Measurements from ENCODE around the gene HEY2.

Gene HEY2

DNA sequence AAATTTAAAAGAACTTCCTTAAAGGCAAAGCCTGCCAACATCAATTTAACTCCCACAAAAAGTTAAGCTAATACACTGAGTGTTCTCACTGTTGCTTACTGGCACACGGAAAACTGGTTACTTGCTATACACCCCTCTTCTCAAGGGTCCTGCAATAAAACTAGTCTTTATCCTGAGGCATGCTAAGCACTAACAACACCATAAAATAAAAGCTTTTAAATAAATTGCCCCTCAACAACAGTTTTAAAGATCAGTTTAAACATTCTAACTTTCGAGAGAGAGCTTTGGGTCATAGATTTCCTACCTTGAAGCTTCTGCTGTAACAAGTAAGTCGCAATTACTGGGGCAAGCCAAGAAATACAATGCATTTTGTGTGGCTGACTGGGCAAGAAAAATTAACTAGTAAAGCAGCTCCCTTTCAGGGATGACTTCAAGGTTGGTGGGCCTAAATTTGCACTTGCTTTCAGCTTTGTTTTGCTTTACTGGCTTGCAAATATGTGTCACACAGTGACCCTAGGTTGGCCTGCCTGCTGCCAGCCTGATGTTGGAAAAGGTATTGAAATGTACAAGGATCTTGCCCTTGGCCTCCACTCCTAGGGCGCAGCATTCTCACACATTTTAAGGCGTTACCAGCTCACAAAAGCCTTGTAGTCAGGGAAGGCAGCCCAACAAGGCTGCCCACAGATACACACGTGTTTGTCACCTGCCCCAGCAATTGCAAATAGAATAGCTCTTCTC lies 4.0 kb upstream of the HEY2 start:
- no peak for DNase-seq

DNA sequence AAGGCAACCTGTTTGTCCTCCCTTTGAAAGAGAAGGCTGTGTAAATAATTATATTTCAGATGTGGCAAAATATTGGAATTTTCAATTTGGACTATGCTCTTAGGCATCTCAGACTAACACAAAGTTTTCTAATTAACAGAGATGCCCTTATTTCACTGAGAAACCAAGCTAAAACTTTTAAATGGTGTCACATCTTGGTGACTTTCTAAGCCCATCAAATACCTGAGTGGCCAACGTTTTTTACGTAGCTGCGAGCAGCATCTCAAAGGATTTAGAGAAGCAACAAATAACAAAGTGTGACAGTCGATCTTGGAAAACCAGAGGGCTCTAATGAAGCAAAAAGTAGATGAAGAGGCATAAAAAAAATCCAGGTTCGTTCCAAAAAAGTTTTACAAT lies 3.4 kb upstream of the HEY2 start:
- DNase-seq: no peak

DNA sequence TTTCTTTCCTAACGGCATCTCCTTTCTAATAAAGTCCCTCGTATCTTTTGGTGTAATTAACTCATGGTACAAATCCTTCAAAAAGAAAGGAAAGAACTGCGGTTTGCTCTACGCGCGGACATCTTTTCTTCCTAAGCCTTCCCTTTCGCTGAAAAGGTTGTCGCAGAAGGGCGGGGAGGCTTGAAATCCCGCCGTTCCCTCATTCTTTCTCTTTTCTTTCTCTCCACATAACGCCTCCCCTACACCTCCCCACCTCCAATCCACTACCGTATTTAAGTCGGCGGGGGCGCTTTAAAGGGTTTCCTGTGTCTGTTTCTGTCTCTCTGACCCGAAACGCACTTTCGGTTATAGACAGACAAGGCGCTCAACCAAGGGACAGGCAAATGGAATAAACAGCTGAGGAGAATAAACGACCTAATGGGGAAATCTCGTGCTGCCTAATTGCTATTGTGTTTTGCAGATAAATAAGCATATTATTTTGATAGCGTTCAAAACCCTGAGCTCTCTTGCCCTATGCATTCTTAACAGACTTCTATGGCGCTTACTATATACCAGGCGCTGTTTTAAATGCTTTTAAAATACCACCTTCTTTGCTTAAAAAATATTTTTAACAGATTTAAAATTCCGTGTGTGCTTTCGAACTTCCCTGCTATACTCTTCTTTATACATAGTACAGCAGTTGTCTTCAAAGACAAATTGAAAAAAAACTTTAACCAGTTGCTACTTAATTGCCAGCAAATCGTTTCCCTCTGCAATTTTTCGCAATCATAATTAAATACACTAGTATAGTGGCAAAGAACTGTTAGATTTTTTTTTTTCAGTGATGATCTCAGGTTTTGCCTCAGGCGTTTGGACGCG lies 2.5 kb upstream of the HEY2 start:
- peak; percentile 49 for DNase-seq

DNA sequence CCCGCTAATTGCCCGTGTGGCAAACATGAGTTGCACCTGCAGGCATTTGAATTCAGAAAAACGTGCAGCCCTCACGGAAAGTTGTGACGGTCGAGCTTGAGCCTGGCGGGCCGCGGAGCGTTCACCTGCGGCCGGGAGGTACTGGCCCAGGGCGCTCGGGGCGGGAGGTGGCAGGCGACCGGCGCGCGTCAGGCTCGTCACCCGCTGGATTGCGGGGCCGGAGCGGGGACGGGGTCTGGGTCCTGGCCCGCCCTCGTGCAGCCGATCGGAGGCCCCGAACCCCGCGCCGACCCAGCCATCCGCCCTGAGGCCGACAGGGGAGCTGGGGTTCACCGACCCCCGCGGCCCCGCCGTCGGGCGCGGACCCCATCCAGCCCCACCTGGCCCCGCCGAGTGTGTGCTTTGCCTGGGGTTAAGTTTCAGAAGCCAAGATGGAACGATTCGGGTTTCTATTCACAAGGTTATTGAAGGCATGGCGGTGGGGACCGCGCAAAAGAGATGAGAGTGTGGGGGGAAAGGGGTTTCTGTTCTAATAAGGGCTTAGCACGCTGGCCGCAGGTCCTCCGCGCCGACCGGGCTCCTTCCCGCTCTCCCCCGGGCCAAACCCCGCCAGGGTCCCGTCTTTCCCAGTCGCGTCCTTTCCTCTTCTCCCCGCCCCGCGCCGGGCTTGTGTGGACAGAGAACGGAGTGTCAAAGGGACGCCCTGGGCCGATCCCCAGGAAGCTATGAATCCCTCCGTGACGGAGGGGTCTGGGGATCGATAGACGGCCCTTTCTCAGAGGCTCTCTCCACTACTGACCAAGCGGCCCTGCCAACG lies 1.6 kb upstream of the HEY2 start:
- DNase-seq: peak; percentile 35

DNA sequence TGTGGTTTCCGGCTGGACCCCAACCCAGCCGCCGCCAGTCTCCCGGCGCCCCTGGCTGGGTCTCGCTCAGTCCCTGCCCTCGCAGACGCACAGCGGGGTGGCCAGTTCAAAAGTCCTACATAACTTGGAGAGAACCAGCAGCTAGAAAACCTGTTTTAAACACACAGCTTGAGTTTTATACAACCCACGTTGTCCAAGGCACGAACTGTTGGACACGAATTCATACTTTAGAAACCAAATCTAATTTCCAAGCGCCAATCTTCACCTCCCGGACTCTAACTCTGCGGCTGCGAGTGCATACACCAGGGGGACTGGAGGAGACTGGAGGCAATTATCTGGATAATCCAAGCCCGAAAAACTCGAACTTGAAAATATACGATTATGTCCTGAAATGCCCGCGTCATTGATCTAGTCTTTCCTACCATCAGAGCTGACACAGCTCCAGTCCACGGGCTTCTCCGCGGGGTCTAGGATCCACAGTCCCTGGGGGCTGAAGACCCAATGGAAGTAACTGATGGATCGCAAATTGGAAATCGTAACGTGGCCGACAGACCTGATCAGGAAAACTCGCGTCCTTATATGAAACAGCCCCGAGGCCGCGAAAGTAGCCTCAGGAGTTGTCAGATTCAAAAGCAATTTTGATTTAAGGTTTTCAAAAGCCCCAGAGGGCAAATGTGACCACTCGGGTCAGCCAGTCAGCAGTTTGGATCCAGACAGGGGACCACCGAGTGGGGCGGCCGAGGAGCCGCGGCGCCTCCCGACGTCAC lies 843 bp upstream of the HEY2 start:
- no peak for DNase-seq

DNA sequence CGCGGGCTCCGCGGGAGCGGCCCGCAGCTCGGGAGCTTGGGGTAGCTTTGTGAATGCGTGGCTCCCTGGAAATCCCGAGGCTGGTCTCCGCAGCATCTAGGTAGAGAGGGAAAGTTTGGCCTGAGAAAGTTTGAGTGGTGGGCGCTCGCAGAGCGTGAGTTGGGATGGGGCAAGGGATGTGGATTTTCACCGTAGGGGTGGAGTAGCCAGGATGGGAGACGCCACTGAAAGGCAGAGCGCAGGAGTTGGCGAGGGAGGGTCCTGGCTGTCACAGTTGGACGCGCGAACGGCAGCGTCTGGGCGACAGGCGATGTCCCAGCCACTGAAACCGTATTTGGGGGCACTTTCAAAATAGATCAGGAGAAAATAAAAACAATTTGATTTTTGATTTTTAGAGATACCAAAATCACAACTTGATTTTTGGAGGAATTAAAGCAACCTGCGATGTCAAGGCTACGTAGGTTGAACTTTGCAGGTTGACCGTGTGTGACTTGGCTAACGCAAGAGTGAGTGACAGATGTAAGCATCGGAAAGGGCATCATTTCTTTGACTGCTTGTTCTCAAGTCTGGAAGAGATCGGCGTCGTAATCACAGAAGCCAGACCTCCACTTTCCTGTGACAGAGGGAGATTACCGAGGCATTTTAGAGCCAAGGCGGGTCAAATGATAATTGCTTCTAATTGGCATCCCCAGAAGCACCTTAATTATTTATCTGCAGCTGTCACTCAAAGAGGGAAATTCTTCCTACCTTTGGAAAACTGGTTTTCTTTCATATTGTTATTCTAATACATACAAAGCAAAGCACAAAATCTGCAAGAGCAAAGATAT lies 646 bp downstream of the HEY2 start:
- no peak for DNase-seq

DNA sequence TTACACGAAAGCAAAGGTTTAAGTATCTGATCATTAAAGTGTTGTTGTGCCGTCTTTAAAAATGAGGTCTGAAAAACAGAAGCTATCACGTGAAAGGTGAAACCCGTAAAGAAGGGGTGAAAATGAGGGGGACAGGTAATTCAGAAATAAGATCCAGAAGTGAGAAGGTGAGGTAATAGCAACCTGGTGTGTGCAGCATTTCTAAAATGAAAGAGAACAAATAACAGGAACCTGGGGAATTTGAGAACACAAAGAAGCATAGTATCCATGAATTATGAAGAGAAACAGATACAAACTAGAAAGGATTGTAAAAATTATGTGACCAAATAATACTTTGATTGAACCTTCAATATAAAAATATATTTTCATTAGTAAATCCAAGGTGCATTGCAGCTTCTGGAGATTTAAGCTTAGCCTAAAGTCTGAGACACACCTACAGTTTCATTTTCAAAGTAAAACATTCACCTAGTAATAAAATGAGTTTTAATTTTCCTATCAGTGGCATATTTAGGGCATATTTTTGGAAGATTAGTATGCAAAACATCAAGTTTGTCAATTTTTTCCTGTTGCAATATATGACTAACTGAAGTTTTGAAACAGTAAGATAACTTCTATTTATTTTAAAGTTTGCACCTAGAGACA lies 1.4 kb downstream of the HEY2 start:
- DNase-seq: no peak

DNA sequence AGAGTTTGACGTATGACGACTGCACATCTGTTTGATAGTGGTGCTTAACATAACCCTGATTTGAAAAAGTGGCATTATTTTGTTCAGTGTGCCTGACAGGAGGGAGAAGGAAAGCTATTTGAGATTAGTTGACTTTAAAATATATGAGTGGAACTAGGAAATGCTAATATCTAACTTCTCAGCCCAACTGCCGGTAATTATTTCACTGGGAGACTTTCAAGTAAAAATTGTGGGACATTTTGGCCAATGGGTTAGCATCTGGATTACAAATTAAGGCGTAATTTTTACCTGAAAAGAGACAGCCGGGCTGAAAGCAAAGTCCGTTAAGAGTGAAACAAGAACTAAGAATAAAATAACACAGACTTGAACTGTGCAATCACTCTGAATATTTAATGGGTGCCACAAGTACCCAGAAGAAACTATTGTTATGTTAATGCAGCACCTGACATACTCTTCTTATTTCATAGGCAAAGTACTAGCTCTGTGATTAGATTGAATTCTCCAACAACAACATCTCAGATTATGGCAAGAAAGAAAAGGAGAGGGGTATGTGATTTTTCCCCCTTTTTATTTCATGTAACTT lies 2.0 kb downstream of the HEY2 start:
- DNase-seq: no peak

DNA sequence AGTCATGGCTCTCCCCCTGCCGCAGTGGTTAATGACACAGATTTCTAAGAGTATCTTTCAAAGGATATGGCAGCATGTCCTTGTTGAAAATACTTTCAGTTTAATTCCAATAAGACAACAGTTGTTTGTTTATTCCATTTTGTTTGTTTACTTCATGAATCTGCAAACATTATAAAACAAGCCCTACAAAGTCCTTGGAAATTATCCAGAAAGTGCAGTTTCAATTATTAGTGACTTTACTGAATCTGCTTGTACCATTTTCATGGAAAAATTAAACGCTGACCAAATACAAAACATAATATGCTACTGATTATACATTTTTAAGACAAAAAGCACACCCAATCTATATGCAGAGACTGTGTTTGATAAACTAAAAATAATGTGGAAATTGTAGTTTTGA lies 3.3 kb downstream of the HEY2 start:
- DNase-seq: no peak

DNA sequence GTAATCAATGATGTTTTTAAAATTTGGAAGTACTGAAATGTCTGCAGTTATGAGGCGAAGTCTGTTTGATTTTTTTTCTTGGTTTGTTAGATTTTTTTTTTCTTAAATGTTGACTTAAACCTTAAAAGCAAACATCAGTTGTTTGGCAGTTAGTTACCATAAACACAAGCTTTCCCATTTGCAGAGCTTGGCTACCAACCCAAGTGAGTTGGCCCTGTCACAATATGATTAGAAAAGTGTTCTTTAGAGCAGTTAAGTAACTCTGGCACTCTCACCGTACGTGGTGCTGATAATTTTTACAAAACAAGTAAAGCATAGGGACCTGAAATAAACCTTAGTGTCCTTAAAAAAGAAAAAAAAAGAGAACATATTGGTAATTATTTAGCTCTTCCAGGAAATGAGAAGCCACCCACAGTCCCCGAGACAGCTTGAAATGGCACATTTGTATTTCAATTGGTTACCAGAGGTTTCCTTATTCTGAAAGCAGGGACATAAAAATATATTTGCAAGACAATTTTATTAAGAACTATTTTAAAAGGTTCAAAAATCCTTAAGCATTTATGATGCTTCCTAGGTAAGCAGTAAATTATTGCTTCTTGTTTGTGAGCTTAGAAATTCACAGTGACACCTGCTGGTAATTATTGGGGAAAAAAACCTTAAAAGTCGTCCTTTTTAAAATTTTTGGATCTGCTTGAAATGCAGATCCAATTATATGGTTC lies 3.9 kb downstream of the HEY2 start:
- no peak for DNase-seq

DNA sequence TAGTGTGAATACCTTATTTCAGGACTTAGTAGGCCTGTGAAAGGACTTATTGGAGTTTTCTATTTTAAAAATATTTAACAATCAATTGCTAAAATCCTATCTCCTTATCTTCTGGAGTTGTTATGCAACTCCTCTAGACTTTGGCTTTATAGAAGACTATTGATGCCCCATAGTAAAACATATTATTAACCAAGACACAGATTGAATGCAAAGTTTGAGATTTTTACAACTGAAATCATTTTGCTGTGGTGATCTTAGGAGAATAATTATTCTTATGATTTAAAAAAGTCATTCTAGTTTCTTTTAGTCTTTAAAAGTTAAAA lies 4.5 kb downstream of the HEY2 start:
- DNase-seq: no peak

DNA sequence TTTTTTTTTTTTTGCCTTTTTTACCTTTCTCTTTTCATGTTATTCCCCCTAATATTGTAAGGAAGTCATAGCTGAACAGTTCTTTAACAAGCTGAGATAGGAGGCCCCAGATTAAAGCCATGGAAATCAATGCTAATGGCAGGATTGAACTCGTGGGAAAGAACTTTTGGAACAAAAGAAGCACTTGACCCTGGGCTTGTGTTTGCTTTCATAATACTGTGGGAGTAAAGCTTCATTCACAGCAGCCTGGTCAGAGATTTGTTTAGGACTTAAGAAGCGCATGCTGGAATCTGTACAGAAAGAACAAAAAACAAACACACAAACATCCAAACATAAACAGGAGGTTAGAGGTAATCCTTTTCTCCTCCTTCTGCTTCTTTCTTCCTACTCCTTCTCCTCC lies 5.1 kb downstream of the HEY2 start:
- DNase-seq: no peak

DNA sequence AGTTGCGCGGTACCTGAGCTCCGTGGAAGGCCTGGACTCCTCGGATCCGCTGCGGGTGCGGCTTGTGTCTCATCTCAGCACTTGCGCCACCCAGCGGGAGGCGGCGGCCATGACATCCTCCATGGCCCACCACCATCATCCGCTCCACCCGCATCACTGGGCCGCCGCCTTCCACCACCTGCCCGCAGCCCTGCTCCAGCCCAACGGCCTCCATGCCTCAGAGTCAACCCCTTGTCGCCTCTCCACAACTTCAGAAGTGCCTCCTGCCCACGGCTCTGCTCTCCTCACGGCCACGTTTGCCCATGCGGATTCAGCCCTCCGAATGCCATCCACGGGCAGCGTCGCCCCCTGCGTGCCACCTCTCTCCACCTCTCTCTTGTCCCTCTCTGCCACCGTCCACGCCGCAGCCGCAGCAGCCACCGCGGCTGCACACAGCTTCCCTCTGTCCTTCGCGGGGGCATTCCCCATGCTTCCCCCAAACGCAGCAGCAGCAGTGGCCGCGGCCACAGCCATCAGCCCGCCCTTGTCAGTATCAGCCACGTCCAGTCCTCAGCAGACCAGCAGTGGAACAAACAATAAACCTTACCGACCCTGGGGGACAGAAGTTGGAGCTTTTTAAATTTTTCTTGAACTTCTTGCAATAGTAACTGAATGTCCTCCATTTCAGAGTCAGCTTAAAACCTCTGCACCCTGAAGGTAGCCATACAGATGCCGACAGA lies 9.9 kb downstream of the HEY2 start:
- DNase-seq: no peak

DNA sequence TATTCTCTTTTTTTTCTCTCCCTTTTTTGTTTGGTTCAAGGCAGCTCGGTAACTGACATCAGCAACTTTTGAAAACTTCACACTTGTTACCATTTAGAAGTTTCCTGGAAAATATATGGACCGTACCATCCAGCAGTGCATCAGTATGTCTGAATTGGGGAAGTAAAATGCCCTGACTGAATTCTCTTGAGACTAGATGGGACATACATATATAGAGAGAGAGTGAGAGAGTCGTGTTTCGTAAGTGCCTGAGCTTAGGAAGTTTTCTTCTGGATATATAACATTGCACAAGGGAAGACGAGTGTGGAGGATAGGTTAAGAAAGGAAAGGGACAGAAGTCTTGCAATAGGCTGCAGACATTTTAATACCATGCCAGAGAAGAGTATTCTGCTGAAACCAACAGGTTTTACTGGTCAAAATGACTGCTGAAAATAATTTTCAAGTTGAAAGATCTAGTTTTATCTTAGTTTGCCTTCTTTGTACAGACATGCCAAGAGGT lies 10.6 kb downstream of the HEY2 start:
- no peak for DNase-seq

DNA sequence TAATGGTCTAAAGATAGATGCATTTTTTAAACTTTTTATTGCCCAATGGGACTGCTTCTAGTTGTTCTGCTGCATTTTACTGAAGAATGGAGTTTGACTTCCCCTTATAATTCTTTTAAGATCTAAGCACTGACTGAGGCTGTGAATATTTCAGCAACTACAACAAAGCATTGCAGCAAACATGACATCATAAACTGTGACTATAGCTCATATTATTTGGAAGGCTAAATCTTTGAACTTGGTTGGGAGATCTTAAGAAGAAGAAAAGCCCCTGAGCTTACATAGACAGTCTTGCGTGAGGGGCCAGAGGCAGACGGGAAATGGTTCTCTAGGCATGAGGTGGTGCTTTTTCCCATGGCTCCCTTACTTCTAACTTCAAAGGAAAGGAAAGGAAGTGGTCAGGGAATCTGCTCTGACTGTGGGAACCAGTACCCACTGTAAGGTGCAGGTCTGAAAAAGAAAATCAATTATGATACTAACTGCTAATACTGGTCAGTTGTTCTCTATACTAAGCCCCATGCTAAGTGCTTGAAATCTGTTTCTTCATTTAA lies 14.8 kb downstream of the HEY2 start:
- DNase-seq: no peak

DNA sequence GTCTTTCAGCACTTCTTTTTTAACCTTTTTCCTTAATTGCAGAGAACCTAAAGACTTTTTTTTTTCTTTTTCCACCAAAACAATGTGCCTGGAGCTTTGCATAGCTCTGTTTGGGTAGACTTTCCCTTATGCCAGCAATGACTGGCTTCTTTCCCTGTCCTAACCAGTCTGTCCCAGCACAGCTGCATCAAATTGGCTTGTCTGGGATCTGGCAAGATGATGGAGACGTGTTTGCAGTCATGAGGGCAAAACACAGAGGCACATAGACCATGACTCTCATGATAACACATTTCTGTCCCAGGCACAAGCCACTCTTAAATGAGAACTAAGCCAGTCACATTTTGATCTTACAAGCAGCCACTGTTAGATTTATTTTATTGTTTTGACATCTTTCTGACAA lies 16.5 kb downstream of the HEY2 start:
- DNase-seq: no peak

DNA sequence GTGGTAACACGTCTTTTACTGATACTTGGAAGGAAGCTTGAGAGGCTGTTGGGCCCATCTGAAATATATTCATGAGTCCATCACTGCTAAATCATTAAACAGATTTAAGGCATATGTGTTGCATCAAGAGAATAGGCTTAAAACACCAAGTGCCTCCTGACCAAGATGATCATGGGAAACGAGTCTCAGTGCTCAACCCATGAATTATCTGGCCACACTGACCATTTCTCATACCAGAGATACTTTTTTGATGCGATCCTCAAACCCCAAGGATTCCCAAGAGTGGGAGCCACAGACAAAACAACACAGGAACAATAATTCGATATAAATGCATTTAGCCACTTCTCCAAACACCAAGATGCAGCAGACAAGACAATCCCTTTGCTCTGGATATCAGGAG lies 17.2 kb downstream of the HEY2 start:
- no peak for DNase-seq

DNA sequence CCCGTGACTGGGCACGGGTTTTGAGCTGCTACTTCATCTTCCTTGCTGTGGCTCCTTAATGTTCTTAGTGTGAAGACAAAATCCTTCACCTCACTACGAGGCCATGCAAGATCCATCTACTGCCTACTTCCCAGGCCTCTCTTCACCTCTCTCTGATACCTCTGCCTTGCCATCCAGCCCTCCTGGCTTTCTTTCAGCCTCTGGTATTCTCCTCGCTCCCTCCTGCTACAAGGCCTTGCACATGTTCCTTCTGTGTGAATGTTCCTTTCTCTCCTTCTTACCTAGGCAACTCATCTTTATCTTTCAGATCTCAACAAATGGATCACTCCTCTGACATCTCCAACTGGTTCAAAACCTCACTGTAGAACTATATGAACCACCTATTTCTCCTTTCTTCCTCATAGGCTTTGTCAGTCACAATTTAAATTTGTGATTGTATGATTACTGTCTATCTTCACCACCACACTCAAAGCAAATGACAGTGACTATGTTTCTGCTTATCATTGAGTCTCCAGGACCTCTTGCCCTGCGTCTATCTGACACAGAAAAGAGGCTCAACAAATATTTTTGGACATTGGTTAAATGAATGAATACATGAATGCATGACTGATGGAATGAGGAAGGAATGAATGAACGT lies 19.8 kb downstream of the HEY2 start:
- no peak for DNase-seq

Measured in activated CD4-positive, CD25-positive, alpha-beta regulatory T cell treated with anti-CD3 and anti-CD28 coated beads, Interleukin-2, amount 50 U/mL, for 72 hours (primary cell).